DMS 273 treated with DMSO at 0.1 percent for 48 hours (cell line): ENCODE results near the gene TPRG1.

Experiments
- DNase-seq: peaks from one replicate; lab custom pipeline; 2025; lab: John Stamatoyannopoulos, UW

Gene TPRG1

DNA sequence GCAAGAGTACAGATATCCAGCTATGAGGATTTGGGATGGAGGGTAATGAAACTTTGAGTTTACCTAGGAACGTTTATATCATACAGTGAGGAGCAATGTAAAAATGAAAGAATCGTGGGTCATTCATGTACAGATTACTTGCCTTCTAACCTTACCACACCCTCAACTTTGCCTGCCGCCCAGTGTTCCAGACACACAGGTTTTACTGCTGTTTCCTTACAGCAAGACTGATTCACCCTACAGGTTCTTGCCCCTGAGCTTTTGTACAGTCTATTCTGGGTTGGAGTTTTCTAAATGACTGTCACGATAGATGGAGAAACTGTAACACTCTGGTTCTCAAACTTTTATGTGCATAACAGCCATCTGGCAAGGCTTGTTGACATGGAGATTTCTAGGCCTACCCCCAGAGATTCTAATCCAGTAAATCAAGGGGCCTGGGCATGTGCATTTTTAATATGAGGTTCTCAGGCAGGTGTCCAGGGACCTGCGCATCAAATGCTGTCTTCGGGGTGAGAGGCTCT is 6.6 kb upstream of the TPRG1 start:
- no peak for DNase-seq

DNA sequence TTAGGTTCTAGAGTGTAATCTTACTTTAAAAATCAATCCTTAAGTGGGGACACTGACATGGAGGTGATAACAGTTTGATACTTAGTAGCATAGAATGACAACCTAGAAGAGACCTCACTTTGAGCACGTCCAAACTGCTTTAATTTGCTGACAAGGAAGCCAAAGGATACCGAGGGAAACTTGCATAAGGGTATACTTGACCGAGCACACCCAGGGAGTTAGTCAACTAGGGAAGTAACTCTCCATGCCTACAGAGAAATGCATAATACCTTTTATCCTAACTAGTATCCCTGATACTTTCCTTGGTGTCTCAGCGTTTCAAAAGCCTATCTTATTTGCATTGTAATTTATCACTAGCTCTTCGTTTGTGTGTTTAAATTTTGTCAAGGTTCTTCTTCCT is 5.5 kb upstream of the TPRG1 start:
- DNase-seq = no peak

DNA sequence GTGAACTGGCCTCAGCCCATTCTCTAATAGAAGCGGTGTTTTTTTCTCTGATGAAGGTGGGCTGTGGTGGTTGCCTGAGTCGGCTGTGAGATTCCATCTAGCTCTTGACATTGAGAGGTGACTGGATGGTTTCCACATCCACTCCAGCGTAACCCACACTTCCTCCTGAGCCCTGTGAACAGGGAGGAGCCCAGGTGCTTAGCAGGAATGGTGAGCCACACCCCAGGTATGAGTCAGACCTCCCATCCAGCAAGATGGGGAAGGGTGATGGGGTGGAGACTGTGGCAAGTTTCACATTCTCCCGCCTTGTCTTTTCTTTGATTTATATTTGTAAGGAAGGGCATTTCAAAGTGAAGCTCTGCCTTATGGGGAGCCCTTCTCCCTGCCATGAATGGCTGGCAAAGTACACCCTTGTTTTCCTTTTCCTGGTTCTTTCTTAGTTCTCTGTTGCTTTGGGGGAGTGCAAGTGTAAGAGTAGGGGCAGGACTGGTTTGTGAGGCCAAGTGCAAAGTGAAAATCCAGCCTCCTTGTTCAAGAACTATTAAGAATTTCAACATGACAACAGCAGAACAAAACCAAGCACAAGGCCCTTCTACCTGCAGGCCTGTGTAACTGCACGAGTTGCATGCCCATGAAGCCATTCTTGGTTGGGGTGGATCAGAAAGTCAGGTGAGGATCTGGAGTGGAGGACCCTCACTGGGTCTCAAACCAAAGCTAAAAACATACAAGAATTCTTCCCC is 4.6 kb upstream of the TPRG1 start:
- DNase-seq = no peak

DNA sequence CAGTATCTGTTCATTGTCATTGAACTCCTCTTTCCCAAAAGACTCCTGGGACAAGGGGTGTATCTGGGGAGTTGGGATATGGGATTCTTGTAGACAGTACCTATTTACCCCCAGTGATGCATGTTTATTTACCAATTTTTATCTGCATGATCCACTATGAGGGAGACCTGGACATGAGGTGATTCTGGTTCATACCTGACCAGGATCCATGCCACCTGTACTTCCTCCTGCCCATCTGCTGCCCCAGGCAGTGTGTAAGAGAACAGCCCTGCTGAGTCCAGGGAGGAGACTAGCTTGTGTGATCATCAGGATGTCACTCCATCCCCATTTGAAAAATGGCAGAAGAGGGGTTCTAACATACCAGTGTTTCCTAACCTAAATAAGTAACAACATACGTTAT is 3.1 kb upstream of the TPRG1 start:
- no peak for DNase-seq

DNA sequence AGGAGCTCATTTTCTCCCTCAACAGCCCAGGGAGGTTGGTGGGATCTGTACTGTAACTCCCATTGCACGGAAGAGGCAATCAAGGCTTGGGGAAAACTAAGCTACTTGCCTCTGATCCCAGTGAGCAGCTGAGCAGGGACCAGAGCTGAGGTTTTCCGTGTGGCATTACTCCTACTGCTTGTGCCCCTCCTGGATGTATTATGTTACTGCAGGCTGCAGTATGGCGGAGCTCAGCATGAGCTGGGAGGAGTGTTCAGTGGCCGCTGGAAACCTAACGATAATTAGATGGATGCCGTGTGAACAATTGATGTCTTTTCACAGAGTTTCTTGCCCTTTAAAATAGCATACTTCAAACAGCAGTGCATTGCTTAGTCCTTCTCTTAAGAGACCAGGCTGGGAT is 2.0 kb upstream of the TPRG1 start:
- DNase-seq = no peak

DNA sequence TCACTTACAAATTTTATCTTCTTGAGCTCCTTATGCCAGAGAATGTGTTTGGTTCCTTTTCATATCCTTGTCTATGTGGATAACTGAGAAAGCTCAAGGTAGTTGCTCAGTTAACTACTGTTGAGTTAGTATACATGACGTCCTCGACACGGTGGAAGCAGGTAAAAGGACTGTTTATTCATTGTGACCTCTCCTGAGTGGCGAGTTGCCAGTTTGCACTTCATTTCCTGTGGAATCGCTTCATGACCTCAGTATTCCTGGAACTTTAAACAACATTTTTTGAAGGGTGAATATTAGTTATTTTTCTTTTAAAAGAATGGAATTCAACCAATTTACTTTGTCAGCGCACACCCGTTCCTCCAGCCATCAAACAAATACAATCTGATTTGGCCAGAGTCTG is 1.2 kb upstream of the TPRG1 start:
- DNase-seq = no peak

DNA sequence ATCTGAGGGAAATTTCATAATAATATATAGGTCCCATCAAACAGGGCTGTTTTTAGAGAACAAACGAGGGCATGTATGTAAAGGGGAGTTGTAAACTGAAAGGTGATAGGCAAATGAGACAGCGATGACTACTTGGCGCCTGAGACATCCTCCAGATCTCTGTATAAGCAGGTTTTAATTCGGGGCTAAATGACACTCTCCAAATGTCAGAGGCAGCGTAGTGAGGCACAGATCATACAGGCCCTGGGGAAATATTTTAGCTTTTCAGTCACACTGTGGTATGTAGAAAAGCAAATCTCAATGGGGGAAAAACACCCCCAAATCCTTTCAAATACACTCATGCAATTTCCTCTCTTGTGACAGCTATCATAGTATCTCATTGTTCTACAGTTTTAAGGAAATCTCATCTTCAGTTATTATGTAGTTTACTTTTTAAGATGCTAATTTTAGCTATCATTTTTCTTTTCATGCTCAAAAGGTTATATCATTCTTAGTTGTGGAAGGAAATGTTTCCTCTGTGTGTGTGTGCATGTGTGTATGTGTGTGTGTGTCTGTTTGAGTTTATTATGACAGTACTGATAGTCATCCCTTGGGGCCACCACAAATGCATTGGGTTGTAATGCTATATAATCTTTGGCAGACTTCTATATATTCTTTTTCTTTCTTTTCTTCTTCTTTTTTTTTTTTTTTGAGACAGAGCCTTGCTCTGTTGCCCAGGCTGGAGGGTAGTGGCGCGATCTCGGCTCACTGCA is 1.1 kb downstream of the TPRG1 start:
- DNase-seq = no peak

DNA sequence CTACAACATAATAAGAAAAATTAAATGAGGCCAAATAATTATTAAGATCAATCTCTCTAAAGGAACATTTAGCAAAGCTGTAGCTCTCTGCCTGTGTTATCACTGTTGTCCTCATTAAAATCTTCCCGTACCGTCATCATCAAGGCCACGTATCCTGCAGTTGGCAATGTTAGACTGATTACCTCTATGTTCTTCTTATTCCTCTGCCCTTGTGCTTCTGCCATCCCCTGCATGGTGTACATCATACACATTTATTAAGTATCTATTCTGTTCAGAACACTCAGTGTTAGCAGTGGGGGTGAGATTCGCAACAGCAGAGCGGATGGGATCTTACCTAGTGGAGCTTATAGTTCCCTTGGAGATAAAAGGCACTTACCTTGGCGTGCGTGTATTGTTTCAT is 12.8 kb downstream of the TPRG1 start:
- DNase-seq = no peak

DNA sequence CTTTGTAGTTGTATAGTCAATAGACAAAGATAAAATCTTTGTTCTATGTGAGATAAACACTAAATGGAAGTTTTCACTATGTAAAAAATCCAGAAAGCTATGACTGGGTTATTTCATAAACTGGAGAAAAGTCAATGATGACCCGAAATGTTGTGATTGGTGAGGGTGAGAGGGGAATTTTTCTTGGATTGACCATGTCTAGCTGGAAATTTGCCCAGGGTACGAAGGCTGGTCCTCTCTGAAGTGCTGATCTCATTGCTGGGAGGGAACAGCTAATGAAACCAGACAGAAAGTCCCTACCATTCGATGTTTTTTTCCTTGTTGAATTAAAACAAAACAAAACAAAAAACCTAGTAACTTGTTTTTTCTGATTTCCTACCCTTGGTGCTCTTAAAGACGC is 14.3 kb downstream of the TPRG1 start:
- DNase-seq = no peak

DNA sequence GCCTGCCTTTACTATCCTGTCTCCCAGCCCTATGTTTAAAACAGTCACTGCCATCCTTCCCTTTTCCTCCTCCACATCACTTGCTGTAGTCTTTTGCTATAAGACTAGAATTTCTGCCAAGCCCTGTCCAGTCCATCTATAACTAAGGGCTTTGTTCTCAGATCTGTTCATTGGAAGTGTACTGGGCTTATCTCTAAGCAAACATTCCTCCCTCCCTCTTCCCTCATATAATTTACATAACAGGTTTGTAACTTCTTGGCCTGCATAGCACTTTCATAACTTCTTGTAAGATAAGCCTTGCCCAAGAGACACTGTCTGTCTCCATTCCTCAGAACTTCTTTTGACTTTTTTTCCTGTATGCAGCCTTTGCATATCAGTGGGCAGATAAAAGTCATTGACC is 16.7 kb downstream of the TPRG1 start:
- no peak for DNase-seq

DNA sequence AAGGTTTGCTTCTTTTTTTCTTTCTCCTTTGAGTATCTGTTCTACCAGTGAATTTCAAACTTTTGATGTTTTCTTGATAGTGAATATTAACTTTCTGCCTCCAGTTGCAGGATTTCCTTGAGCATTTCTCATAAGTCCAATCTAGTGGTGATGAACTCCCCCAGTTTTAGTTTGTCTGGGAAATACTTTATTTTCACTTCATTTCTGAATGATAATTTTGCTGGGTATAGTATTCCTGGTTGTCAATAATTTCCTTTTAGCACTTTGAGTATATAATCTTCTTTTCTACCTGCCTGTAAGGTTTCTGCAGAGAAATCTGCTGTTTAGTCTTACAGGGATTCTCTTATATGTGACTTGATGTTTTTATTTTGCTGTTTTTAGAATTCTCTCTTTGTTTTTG is 21.0 kb downstream of the TPRG1 start:
- DNase-seq = no peak

DNA sequence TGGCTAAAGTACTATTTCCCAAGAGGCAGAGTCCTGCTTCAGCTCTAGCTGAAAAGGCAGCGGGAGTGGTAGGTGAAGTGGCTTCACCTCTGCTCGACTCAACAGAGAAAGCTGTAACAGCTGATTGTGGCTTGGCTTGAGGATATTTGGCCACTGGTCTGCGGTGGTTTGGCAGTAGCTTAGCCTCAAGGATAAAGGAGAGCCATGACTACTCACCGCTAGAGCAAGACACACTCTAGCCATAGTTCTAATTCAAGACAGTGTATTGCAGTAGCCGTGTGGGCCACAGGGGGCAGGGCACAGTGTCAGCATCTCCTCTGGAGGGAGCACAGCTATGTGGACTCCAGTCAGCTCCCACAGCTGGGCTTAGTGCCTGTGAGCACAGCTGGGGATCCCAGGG is 23.5 kb downstream of the TPRG1 start:
- no peak for DNase-seq

DNA sequence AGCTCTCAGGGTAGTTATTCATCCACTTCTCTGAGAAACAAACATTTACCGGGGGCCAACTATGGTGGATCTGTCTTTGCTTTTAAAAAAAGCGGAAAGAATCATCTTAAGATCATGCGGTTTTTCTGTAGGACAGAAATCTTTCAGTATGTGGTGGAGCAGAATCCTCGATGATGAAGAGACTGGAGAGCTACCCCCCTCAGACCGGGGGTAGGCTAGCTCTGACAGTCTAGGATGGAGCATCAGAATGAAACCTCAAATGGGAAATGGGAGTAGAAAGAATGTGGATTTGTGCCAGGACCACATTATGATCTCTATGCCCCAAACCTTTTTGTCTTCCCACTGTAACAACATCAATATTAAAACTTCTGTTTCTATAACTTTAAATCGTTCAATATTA is 30.3 kb downstream of the TPRG1 start:
- DNase-seq = no peak

DNA sequence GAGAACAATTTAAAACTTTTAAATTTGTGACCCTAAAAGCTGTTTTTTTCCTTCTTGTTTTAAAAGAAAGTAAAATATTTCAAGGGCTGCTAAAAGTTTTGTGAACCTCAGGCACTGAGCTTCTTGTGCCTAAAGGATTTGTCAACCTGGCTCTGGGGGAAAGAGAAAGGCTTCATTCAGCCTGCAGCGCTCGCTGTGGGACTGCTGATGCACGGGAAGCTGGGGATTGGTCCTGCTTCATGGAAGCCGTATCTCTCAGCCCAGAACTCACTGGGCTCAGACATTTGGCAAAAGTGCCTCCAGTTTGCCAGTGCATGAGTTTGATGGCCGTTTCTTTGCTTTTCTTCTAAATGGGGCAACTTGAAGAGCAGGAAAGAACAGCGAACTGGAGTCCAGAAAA is 30.8 kb downstream of the TPRG1 start:
- no peak for DNase-seq

DNA sequence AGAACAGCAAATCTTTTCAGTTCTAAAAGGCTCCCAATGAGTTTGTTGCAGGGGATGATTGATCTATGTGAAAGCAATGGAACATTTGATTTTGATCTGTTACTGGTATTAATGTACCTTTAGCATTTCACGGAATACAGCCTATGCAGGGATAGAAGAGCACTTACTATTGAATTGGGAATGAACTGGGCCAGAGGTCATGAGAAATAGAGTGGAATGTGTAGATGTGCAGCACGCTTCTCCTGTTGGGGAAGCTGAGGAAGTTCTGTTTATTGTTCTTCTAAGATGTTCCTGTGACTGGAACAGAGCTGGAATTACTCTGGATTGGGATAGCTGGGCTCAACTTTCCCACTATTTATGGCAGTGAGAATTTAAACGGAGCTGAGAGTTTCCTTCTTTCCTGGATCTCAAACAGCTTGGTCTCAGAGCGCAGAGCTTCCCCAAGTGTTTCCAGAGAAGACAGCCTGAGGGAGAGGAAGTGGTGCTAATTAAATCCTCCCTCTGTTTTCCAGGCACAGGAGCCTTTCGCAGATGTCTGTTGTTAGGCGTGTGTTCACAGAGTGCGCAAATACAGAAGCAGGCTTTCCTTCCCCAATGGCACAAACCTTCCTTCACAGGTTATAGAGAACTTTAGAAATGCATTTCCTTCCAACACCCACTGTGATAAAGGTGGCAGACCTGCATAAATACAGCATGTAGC is 32.5 kb downstream of the TPRG1 start:
- no peak for DNase-seq

DNA sequence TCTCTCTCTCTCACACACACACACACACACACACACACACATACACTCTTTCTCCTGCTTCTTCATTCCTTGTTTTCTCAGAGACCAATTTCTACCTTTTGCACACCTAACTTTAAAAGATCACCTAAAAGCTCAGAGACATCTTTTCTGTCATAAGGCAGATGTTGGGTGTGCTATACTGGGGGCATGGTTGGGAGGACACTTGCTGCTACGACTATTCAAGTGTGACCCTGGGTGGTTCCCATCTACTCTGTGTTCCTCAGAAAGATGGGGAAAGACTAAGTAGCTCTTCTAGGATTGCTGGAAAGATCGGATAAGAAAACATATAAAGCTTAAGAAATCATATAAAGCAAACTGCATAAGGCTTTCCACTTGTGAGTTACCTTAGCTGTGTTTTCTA is 33.2 kb downstream of the TPRG1 start:
- DNase-seq = no peak

DNA sequence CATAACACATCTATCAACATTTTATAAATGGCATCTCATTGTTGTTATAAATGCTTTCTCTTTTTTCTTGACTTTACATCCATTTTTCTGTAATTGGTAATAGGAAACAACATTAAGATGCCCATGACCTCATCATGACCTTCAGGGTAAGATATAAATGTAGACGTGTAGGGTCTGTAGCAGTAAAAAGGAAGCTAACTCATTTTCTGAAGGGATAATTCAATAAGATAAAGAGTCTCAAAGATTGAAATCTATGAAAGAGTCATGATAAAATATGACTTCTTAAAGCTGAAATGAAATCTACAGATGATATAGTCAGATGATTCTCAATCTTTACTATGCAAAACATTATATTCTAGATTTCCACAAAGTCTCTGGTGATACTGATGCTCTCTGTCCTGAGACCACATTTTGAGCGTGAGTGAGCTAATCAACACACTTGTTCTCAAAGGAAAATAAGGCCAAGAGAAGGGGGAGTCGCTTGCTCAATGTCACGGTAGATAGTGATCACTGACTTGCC is 38.5 kb downstream of the TPRG1 start:
- DNase-seq = no peak

DNA sequence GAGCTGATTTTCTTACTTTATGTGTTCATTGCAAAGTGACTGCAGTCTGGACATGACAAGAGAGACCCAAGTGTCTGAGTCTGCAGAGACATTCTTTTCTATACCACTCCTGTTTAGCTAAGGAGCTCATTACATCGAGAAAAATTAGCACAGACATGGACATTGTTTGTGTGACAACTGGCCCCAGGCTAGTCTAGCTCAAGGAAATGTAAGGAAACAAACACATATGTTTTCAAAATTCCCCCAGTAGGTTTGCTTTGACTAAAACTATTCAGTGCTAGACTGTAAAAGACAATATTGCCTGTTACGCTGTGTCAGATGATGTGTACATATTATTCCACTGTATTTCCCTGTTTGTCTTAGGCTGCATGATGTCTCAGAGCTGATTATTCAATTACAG is 40.9 kb downstream of the TPRG1 start:
- no peak for DNase-seq

DNA sequence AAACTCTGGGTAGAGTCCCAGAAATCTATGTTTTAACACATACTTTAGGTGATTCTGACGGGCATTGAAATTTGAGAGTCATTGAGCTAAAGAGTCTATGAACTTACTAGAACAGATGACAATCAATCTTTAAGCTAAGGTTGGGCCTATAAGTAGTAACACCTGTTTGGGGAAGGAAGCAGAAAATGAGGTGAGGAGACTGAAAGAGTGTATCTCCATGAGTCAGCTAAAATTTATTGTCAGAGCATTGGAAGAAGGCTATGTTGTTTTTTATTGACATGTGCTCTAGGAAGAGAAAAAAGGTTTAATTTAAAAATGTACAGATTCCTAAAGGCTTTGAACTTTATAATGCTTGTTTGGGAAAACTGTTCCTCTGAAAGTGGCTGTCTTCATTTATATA is 42.9 kb downstream of the TPRG1 start:
- DNase-seq = no peak

DNA sequence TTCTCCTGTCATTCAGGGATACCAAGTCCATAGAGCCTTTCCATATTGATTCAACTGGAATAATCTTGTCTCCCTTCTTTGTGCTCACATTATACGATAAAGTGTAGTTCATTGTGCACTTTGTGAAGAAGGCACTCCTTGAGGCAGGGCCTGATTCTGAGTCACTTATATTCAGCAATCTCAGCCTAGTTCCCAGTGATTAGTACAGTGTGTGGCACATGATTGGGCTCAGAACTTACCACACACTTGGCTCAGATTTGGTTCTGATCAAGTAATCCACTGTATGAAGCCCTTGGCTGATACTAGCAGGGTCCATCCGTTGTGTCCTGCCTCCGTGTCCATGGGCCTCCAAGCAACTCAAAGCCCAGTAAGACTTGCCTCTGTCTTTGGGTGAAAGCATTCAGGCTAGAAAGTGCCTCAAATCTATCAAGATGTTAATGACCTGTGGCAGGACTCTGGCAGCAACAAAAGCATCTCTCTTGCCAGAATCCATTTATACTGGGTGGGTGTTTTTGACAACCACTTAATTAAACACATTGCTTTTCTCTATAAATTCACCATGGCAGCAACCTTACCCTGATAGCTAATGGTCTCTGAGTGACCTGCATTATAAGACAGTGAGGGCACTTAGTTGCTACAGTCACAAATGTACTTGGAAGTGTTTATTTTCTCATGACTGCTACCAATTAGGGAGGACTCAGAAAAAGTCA is 51.3 kb downstream of the TPRG1 start:
- DNase-seq = no peak

DNA sequence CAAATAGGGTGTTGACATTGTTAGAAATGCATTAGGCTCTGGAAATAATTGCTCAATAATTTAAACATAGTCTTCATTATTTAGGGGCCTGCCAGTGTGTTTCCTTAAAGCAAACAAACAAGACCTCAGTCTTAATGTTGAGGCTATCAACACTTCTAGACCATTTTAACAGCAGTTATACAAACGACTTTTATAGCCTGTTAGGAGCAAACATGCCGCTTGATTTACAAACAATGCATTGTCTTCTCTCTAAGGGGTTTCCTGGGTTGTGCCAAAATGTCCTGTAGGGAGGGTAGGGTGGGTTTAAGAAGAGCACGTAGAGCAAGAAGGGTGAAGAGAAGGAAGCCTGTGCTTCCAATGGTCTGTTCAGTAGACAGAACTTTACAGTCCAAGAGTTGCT is 53.7 kb downstream of the TPRG1 start:
- no peak for DNase-seq

DNA sequence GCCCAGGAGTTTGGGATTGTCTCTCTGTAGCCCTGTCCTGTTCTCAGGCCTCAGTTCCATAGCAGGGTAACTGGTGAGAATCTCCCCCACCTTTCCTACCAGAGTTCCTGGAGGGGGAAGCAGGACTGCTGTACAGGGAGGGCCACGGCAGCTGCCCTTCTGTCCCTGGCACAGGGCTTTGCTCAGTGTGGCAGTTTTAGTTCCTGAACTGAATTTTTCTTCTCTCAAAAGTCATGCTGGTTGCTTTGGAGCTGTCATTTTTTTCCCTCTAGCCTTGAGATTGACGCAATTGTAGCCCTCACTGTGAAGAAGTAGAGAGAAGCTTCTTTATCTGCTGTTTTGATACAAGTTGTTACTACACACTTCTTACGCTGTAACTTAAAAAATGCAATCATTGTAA is 55.5 kb downstream of the TPRG1 start:
- no peak for DNase-seq
